Trophoblast cell (in vitro differentiated cells and primary cell): ENCODE data around the gene RAB7B.

Experiments
- DNase-seq, 2 donors: peaks; one replicate each; pipeline ENCODE4 v3.0.0-alpha.2; 2016
- H2AFZ ChIP-seq: 2 replicates; pipeline ENCODE4 v1.6.1; 2013; ENCODE audit warnings: low read length, moderate library complexity, mild to moderate bottlenecking; ENCODE audit not compliant: insufficient read depth, poor library complexity
- H2AK5ac ChIP-seq: 2 replicates; pipeline ENCODE4 v1.6.1; 2013; ENCODE audit warnings: mild to moderate bottlenecking, low read length
- H2BK120ac ChIP-seq: 2 replicates; pipeline ENCODE4 v1.6.1; 2013; ENCODE audit warnings: low read length, mild to moderate bottlenecking, moderate library complexity; ENCODE audit not compliant: insufficient read depth, poor library complexity
- H2BK12ac ChIP-seq: 2 replicates; pipeline ENCODE4 v1.6.1; 2013; ENCODE audit warnings: mild to moderate bottlenecking, low read length, moderate library complexity
- H2BK5ac ChIP-seq: 2 replicates; pipeline ENCODE4 v1.6.1; 2013; ENCODE audit warnings: low read length, low read depth, moderate library complexity, mild to moderate bottlenecking; ENCODE audit not compliant: poor library complexity
- H3K14ac ChIP-seq: 2 replicates; pipeline ENCODE4 v1.6.1; 2013; ENCODE audit warnings: mild to moderate bottlenecking, low read length
- H3K18ac ChIP-seq: 2 replicates; pipeline ENCODE4 v1.6.1; 2013; ENCODE audit warnings: mild to moderate bottlenecking, low read length
- H3K23ac ChIP-seq: 2 replicates; pipeline ENCODE4 v1.6.1; 2013; ENCODE audit warnings: low read length
- H3K27ac ChIP-seq: 2 replicates; pipeline ENCODE4 v1.5.1; 2013; ENCODE audit warnings: low read depth, mild to moderate bottlenecking, inconsistent platforms, low read length, moderate library complexity
- H3K27me3 ChIP-seq: 2 replicates; pipeline ENCODE4 v1.6.1; 2013; ENCODE audit warnings: inconsistent platforms, mild to moderate bottlenecking, low read length, moderate library complexity; ENCODE audit not compliant: insufficient read depth
- H3K36me3 ChIP-seq, 2 experiments: 1 replicate in 1 of 2; 2 replicates in 1 of 2; pipeline ENCODE4 v1.6.1; 2013; ENCODE audit warnings: low read length in 2 of 2, mild to moderate bottlenecking in 2 of 2, moderate library complexity in 1 of 2; ENCODE audit not compliant: insufficient read depth in 2 of 2, control insufficient read depth in 1 of 2
- H3K4ac ChIP-seq: 2 replicates; pipeline ENCODE4 v1.6.1; 2013; ENCODE audit warnings: low read depth, mild to moderate bottlenecking, low read length, moderate library complexity
- H3K4me1 ChIP-seq, 2 experiments: 1 replicate in 1 of 2; 2 replicates in 1 of 2; pipeline ENCODE4 v1.6.1; 2013; ENCODE audit warnings: low read length in 2 of 2, mild to moderate bottlenecking in 2 of 2, moderate library complexity in 1 of 2; ENCODE audit not compliant: insufficient read depth in 2 of 2, control insufficient read depth in 1 of 2
- H3K4me2 ChIP-seq: 2 replicates; pipeline ENCODE4 v1.6.1; 2013; ENCODE audit warnings: inconsistent platforms, mild to moderate bottlenecking, low read length, moderate library complexity
- H3K4me3 ChIP-seq: 2 replicates; pipeline ENCODE4 v1.5.1; 2013; ENCODE audit warnings: mild to moderate bottlenecking, low read depth, low read length, inconsistent platforms
- H3K79me1 ChIP-seq: one replicate; pipeline ENCODE4 v1.6.1; 2013; ENCODE audit warnings: low read length
- H3K79me2 ChIP-seq: 2 replicates; pipeline ENCODE4 v1.6.1; 2013; ENCODE audit warnings: low read length, mild to moderate bottlenecking; ENCODE audit not compliant: control insufficient read depth, insufficient read depth, poor library complexity
- H3K9ac ChIP-seq: 2 replicates; pipeline ENCODE4 v1.6.1; 2013; ENCODE audit warnings: mild to moderate bottlenecking, low read length
- H3K9me3 ChIP-seq: 2 replicates; pipeline ENCODE4 v1.6.1; 2013; ENCODE audit warnings: low read depth, mild to moderate bottlenecking, control low read depth, inconsistent platforms, low read length; ENCODE audit not compliant: insufficient read depth
- H4K12ac ChIP-seq: 2 replicates; pipeline ENCODE4 v1.6.1; 2013; ENCODE audit warnings: low read depth, mild to moderate bottlenecking, low read length, moderate library complexity
- H4K8ac ChIP-seq: 2 replicates; pipeline ENCODE4 v1.6.1; 2013; ENCODE audit warnings: low read depth, mild to moderate bottlenecking, low read length, moderate library complexity
- H4K91ac ChIP-seq: one replicate; pipeline ENCODE4 v1.6.1; 2013; ENCODE audit warnings: low read depth, mild to moderate bottlenecking, low read length, moderate library complexity
- WGBS: extraction: QIAGEN DNeasy Blood & Tissue Kit; methylation state at CpG from one replicate; pipeline ENCODE4 v1.1.7; 2013; ENCODE audit warnings: missing lambda C conversion rate; ENCODE audit not compliant: insufficient read length, insufficient coverage; ENCODE audit errors: extremely low coverage; 5-methylcytosine and 5-hydroxymethylcytosine counted together

The RAB7B gene

DNA sequence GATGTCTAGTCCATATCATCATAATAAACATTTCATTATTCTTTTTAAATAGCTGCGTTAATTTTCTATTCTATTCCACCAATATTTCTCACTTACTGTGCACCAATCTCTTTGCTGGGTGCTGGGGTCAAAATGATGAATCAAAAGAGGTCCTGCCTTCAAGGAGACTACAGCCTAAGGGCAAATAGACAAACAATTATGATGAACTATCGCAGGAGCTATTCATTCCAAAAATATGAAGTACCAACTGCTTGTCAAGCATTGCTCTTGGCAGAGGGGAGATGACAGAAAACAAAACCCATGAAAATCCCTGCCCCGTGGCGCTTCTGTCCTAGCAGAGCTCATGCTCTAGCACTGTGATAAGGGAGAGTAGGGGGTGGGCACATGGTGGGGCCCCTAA, 31.1 kb downstream of the RAB7B start:
- no peaks in the 10 kb centered on the region for H3K79me1 ChIP-seq
- H3K36me3 ChIP-seq, result no peaks in the 10 kb centered on the region
- H2BK5ac ChIP-seq, result no peak overlapping the region
- no peak overlapping the region for H2AFZ ChIP-seq
- H3K23ac ChIP-seq, result no peak overlapping the region
- H3K27me3 ChIP-seq, result no peaks in the 10 kb centered on the region
- H2AK5ac ChIP-seq, result no peak overlapping the region
- no peaks in the 10 kb centered on the region for H3K79me2 ChIP-seq
- peaks cover 0 to 3% of the 10 kb centered on the region in 2 experiments for H3K4me1 ChIP-seq
- no peak overlapping the region for H4K12ac ChIP-seq
- WGBS, result 100% methylated on average over 1 of the region's 4 CpGs
- H3K9me3 ChIP-seq, result peaks cover 20% of the 10 kb centered on the region
- no peak overlapping the region for H3K4me3 ChIP-seq
- no peak overlapping the region for H2BK120ac ChIP-seq
- no peak overlapping the region for H3K14ac ChIP-seq
- no peak overlapping the region for H3K18ac ChIP-seq
- no peak overlapping the region for H3K9ac ChIP-seq
- H4K8ac ChIP-seq, result no peak overlapping the region
- no peak overlapping the region for H2BK12ac ChIP-seq
- H3K4ac ChIP-seq, result no peak overlapping the region
- no peak overlapping the region for H4K91ac ChIP-seq
- H3K4me2 ChIP-seq, result no peak overlapping the region
- no peak overlapping the region for H3K27ac ChIP-seq
- peak in 1 of 2 donors; percentile 46 for DNase-seq

DNA sequence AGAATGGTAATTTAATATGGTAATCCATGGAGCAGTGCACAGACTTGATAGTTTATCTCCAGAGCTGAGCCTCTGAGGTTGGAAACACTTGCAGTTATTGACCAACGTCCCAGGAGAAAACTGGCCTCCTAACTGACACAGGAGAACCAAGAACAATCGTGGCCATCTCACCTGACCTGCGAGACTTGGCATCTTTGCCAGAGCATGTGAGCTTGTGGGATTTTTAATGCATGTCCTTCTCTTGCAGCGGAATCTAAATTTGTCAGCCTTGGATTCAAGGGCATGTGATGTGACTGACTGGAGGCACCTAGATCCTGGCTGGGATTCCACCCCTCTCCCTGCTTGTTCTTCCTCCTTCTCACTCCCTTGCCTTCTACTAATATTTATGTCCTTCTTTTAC, 32.1 kb downstream of the RAB7B start:
- no peak overlapping the region for H4K91ac ChIP-seq
- no peak overlapping the region for H2BK12ac ChIP-seq
- no peak overlapping the region for H3K9ac ChIP-seq
- H3K14ac ChIP-seq, result no peak overlapping the region
- no peak overlapping the region for H3K4ac ChIP-seq
- no peaks in the 10 kb centered on the region for H3K36me3 ChIP-seq
- no peak overlapping the region for H2AFZ ChIP-seq
- H3K4me2 ChIP-seq, result no peak overlapping the region
- H3K23ac ChIP-seq, result no peak overlapping the region
- H3K18ac ChIP-seq, result no peak overlapping the region
- no peak overlapping the region for H4K12ac ChIP-seq
- H3K9me3 ChIP-seq, result peaks cover 20% of the 10 kb centered on the region
- no peak overlapping the region for H3K4me3 ChIP-seq
- no peak overlapping the region for H2BK5ac ChIP-seq
- no peak overlapping the region for H4K8ac ChIP-seq
- no CpG with 5 or more reads among the region's 4 CpGs for WGBS
- no peak overlapping the region for H2AK5ac ChIP-seq
- no peaks in the 10 kb centered on the region for H3K27me3 ChIP-seq
- no peak overlapping the region for H2BK120ac ChIP-seq
- DNase-seq, result no peak
- H3K4me1 ChIP-seq, result no peaks in the 10 kb centered on the region
- H3K27ac ChIP-seq, result no peak overlapping the region
- H3K79me1 ChIP-seq, result no peaks in the 10 kb centered on the region
- H3K79me2 ChIP-seq, result no peaks in the 10 kb centered on the region

DNA sequence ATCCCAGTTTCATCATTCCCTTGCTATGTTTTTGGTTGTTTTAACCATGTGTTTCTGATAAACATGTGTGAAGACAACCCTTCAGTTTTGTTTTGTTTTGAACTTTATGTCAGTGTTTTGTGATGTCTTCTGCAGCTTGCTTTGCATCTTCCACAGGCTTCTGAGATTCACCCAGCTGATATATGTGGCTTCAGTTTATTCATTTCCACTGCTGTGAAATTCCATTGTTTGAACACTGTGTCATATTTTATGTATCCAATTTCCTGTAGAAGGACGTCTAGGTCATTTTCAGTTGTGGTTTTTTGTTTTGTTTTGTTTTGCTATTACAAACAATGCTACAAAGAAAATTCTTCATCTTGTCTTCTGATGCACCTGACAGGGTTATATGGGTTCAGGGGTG, 32.7 kb downstream of the RAB7B start:
- H3K79me2 ChIP-seq, result no peaks in the 10 kb centered on the region
- no peak overlapping the region for H3K9ac ChIP-seq
- H2BK12ac ChIP-seq, result no peak overlapping the region
- no peaks in the 10 kb centered on the region for H3K27me3 ChIP-seq
- H4K12ac ChIP-seq, result no peak overlapping the region
- no peaks in the 10 kb centered on the region for H3K79me1 ChIP-seq
- H4K8ac ChIP-seq, result no peak overlapping the region
- H2AFZ ChIP-seq, result no peak overlapping the region
- H4K91ac ChIP-seq, result no peak overlapping the region
- H3K4me1 ChIP-seq, result no peaks in the 10 kb centered on the region
- no peak overlapping the region for H3K4ac ChIP-seq
- no peak overlapping the region for H3K27ac ChIP-seq
- H3K14ac ChIP-seq, result no peak overlapping the region
- H3K18ac ChIP-seq, result no peak overlapping the region
- peaks cover 20% of the 10 kb centered on the region for H3K9me3 ChIP-seq
- H3K23ac ChIP-seq, result no peak overlapping the region
- no peaks in the 10 kb centered on the region for H3K36me3 ChIP-seq
- no peak for DNase-seq
- WGBS, result no CpG with 5 or more reads among the region's 1 CpG
- H2BK120ac ChIP-seq, result no peak overlapping the region
- H2BK5ac ChIP-seq, result no peak overlapping the region
- H3K4me3 ChIP-seq, result no peak overlapping the region
- no peak overlapping the region for H3K4me2 ChIP-seq
- H2AK5ac ChIP-seq, result no peak overlapping the region

DNA sequence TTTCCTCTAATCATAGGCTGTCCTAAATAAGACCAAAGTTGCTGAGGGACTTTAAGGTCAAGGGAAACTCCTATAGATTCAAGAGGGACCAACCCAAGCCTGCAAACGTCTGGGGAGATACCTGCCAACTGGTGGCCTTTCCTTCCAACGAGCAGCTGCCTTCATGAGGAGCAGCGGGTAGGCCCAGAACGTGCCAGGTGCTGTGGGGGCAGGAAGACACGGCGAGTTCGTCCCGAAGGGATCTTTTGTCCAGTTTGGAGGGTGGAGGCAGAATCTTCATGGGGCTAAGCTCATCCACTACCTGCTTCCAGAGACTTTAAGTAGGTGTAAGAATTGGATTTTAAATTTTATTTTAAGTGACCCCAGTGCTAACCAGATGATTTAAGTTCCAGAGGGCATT, 34.0 kb downstream of the RAB7B start:
- Histone ChIP-seq H3K4ac (no peak overlapping the region), H3K27ac (no peak overlapping the region), H2BK12ac (no peak overlapping the region), H4K8ac (no peak overlapping the region), H3K23ac (no peak overlapping the region), H3K14ac (no peak overlapping the region), H3K4me1 (no peaks in the 10 kb centered on the region), H4K91ac (no peak overlapping the region), H2AFZ (no peak overlapping the region), H3K27me3 (no peaks in the 10 kb centered on the region), H3K4me3 (no peak overlapping the region), H3K9ac (no peak overlapping the region), H3K79me1 (no peaks in the 10 kb centered on the region), H4K12ac (no peak overlapping the region), H2BK120ac (no peak overlapping the region), H3K79me2 (no peaks in the 10 kb centered on the region), H3K9me3 (peaks cover 13% of the 10 kb centered on the region), H3K36me3 (no peaks in the 10 kb centered on the region), H2AK5ac (no peak overlapping the region), H2BK5ac (no peak overlapping the region), H3K18ac (no peak overlapping the region), H3K4me2 (no peak overlapping the region)
- WGBS, result no CpG with 5 or more reads among the region's 8 CpGs
- DNase-seq, result no peak
